ENCODE data around the gene SNX19.

SNX19 gene

DNA sequence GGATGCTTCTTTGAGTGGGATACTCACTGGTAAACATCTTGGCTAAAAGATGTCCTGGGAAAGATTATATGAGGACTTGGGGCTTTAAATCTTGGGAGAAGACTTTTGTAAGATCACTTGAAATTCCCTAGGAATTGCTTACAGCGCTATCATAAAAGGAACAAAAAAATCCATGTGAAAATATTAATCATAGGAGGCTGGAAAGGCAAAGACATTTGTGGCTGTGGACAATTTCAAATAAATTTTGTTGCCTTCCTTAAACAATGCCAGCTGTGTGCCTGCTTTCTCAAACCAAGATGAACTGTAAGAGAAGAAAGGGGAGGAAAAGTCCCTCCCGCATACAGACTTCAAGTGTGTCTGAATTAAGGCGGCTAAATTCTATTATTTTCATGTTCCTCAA is 75.6 kb downstream of the SNX19 start:
- DNase-seq, result no peak

DNA sequence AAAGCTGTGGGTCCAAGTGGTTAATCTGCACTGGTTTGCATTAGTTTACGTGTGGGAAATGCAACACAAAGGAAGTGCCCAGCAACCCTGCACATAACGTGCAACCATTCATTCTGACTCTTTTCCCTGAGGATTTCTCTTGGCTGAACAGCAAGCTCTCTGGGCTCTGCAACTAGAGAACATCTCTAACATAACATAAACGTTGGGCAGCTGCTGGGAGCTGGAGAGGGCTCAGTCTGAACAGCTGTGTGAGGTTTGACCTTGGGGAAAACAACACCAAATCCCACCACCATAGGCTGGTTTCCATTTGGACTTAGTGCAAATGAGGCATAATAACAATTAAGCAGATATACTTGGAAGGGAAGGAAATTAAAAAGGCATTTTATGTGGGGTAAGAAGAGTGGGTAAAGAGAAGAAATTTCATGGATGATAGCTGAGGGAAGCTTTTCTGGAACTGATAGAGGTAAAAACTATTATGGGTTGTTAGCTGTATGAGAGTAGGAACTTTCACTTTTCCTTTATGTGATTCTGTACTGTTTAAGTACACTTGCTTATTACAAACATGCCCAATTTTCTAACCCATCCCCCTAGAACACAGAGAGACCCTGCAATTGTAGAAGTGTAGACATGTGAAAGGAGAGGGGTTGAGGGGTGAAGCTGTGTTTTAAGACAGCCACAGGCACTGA is 76.2 kb downstream of the SNX19 start:
- peak; percentile 64 for DNase-seq

DNA sequence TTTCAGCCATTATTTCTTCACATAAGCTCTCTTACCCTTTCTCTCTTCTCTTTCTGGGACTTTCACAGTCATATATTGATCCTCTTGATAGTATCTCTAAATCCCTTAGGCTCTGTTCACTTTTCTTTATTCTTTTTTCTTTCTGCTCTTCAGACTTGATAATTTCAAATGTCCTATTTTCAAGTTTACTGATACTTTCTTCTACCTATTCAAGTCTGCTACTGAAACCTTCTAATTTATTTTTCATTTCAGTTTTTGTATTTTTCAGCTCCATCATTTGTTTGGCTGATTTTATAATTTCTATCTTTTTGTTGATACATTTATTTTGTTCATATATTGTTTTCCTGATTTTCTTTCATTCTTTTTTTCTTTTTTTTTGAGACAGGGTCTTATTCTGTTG is 79.1 kb downstream of the SNX19 start:
- DNase-seq, result no peak

DNA sequence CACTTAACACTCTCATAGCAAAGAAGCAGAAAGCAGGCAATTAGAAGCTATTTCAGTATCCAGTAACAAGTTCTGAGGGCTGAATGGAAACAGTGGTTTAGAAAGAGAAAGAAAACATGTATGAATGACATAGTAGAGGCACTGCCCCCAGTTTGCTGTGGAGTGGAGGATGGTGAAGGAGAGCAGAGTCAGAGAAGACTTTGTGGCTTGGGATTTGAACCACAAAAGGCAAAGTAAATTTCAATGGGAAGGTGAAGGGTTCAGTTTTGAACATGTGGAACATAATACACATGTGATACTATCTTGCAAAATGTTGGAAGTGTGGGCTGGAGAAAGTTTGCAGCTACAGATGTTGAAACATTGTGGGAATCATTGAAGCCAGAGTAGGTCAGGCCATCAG is 81.4 kb downstream of the SNX19 start:
- DNase-seq, result no peak

DNA sequence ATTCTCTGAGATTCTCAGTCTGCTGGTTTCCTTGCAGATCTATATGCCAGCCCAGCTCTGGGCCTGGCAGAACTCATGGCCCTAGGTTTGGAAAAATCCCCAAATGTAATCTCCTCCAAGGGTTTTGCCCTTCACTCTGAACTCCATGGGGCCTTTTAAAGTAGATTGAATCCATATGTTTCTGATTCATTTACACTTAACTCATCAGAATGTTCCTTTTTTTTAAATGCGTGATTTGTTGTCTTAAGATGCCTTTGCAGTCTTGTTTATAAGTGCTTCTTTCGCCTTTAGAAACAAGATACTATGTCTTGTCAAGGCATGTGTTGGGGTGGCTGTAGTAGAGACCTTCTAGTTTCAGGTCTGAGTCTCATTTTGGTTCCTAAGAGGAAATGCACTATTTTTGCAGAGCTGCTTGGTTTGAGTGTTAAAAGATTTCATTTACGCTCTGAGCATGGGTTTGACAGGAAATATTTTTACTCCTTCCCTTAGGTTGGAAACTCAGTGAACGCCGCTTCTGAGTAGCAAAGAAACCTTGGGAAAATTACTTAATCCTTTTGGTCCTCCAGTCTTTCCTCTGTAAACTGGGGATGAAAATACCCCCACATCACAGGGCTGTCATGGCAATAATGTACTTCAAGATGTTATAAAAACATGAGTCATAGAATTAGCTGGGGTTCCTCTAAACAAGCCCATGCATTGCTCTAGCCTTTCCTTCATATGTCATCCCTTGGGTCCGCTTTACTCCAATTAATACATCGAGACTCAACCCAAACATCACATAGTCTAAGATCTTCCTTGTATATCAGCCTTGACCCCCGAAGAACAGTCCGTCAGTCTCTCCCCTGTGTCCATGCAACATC is 83.5 kb downstream of the SNX19 start:
- DNase-seq, result no peak

DNA sequence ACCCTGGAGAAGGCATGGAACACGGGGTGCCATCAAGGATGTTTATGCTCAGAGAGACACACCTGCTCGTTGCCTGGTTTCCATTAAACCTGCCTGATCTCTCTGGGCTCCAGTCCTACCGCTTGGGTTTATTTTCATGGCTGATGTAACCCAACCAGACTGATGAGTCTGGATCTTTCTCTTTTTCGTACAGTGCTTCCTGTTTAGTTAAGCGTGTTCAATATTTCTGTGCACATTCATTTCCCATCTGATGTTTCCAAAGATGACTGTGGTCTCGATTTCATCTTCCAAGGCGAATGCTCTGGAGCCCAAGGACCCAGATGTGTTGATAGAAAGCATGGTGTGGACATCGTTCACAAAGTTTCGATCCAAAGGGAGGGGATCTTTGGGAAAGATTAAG is 84.3 kb downstream of the SNX19 start:
- DNase-seq, result no peak

DNA sequence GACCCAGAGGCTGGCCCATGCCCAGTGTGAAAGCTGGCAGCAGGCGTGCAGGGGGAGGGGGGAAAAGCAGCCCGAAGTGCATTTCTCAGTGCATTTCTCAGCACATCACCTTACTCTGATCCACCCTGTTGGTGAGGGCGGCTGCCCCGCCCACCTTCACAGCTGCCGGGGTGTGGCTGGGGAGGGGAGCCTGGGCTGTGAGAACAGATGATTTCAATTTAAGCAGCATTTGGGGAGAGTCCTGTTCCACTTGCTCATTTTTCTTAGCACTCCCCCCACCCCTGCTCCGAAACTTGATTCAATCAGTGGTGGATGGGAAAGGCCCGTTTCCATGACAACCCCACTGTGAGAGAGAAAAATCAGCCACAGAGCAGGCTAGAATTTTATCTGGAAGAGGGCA is 84.8 kb downstream of the SNX19 start:
- DNase-seq, result peak; percentile 74

DNA sequence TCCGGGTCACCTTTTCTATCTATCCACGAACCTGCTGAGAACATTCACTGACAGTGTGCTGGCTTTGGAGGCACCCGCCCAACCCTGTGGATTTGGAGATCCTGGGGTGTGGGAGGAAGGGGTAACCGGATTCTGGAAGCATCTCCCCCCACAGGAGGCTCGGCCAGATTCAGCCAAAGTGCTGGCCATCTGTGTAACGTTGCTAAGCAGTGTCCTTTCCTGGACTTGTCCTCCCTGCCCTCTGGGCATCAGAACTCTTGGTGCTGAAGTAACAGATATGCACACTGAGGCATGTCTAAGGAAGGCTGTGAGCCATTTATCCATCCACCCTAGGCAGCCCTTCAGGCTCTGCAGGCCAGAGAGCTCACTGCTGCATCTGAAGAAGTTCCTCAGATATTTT is 85.7 kb downstream of the SNX19 start:
- DNase-seq, result no peak

DNA sequence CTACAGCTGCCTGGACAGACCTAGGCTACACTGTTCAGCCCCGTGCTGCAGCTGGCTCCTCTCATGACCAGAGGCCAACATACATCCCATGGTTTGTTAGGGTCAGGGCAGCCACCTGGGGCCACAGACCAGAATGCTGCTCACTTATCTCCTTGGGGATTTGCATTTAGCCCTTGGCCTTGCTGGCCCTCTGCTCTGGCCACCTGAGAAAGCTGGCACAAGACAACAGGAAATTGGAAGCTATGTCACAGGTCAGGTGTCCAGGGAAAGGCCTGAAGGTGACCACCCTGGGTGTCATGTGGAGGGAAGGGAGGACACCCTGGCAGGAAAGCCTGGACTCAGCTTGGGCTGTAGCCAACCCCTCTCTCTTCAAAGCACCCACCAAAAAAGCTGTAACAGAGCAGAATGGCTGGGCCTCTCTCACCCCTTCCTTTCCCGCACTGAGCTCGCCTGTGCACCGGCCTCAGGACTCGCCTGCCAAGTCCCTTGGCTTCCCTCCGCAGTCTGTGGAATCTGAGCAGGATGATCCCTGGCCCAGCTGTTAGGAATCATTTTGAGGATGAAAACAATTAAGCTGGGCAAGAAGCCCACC is 86.3 kb downstream of the SNX19 start:
- no peak for DNase-seq

DNA sequence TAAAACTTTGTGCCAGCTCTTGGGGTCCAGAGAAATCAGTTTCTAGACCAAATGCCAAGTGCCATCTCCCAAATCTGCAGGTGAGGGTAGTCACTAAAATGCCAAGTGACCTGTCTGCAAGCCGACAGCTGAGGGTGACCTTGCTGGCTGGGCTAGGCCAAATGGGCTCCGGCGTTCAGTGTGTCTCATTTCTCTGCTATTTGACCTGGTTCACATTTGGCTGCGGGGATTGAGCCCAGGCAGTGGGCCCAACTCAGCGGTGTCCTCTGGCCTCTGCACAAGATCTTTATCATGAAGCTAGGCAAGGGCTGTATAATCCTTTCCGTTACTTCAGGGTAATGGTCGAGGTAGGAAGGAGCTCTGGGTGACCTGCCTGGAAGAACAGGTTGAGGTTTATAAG is 87.5 kb downstream of the SNX19 start:
- no peak for DNase-seq

DNA sequence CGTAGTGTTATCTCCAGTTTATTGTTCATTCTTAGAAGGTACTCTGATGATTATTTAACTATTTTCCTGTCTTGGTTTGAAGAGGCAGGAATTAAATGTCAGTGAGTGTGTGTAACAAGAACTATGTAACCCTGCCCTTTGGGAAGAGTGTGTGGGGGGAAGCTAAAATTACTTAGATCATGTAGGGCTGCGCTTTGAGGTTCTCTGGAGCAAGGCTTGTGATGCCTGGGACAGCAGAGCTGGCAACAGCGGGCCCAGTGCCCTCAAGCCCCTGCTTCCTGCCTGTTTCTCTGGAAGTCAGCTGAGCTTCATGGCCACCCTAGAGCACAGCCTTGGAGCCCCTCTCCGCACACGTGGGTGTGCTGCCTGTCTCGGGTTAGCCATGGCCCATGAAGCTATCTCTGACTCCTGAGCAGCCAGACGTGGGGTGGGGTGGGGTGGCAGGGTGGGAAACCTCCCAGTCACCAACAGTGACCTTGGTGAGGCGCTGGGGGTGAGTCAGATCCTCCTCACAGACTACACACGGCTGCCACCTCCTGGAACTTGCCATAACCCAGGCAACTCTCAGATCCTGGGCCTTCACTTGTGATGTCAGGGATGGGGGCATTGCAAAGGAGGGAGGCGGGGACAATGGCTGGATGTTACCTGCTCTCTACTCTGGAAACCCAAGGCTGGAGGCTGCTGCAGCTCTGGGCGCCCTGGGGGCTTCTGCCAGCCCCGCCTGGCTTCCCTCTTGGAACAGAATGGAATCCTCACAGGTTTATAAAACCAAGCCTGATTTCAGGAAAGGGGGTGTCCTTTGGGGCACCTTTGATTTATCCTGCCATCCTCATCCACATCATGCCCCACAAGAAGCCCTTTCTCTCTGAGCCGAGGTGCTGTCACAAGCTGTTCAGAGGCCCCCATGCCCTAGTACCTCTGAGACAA is 88.6 kb downstream of the SNX19 start:
- peak; percentile 43 for DNase-seq

DNA sequence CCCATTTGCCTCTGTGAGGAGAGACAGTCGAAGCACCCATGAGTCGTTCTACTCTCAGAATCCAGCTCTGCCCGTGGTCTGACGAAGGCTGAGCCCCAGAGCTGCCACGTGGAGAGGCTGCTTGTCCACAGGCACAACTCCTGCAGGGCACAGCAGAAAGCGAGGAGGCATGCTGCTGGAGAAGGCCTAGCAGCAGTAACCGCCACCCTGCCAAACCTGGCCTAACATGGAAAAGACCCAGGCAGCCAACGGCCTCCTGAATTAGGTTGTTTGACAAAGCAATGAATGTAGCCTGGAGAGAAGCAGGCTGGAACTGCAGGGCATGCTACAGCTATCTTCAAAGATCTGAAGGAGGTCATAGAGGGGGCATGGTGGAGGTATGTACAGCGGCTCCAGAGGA is 89.7 kb downstream of the SNX19 start:
- no peak for DNase-seq

DNA sequence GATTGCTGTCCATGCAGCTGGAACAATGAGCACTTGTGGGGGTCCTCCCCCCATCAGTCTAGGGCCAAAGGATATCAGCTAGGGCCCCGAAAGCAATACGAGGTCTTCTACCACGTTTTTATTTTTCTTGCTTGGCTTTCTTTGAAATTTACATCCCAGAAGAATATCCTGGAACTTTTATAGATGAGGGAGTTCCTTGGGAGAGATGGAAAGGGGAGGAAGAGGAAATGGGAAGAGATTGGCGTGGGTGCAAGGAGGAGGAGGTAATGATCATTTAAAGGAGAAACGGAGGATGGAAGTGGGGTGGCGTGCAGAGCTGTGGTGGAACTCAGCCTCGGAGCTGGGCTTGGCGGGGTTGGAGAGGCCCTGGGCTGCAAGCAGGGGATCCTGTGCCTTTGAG is 90.3 kb downstream of the SNX19 start:
- no peak for DNase-seq

DNA sequence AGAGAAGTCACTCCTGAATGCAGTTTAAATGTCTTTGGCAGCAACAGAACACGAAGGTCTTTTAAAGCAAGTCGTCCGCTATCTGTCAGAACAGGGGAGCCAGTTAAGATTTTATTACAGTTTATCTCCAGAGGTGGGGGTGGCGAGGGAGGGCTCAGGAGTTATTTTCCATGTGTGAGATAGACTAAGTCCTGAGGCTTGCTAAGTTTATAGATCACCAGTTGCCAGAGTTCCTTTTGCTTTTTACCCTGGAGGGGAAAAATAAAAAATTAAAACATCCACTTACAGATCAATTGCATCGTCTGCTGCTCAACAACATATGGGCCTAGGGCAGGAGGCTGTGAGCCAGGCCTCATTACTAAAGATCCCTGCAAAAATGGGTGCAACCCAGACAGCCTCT is 90.7 kb downstream of the SNX19 start:
- DNase-seq, result no peak
